Gastroesophageal sphincter (tissue), 3 donors: ENCODE results near the gene GTF3C1.

Experiments
- EP300 ChIP-seq: sonication (generic); formaldehyde crosslinking; IDR thresholded peaks from one replicate; pipeline ENCODE4 v1.6.1; 2017; ENCODE audit warnings: antibody characterized with exemption, mild to moderate bottlenecking
- TF ChIP-seq, protein P1 (sequence below), 4 experiments: fragments of 200-600 bp in 2 of 4; fragments of 450-650 bp in 2 of 4; sonication (generic) in 1 of 4; IDR thresholded peaks; one replicate each; pipeline ENCODE4 v1.5.1; 2017 to 2019; ENCODE audit warnings: antibody characterized with exemption in 4 of 4, mild to moderate bottlenecking in 2 of 4, moderate library complexity in 2 of 4

DNA sequence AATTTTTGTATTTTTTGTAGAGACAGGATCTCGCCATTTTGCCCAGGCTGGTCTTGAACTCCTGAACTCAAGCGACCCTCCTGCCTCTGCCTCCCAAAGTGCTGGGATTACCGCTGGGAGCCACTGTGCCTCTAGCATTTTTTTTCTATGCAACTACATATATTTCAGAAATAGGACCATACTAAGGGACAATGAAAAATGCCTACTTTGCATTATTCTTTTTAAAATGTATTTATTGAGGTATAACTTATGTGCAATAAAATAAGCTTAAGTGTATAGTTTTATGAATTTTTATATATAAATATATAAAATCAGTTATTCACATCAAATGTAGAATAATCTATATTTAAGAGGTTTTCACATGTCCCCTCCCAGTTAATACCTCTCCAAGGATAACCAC lies 38.3 kb upstream of the GTF3C1 start:
- TF ChIP-seq, protein P1, sequence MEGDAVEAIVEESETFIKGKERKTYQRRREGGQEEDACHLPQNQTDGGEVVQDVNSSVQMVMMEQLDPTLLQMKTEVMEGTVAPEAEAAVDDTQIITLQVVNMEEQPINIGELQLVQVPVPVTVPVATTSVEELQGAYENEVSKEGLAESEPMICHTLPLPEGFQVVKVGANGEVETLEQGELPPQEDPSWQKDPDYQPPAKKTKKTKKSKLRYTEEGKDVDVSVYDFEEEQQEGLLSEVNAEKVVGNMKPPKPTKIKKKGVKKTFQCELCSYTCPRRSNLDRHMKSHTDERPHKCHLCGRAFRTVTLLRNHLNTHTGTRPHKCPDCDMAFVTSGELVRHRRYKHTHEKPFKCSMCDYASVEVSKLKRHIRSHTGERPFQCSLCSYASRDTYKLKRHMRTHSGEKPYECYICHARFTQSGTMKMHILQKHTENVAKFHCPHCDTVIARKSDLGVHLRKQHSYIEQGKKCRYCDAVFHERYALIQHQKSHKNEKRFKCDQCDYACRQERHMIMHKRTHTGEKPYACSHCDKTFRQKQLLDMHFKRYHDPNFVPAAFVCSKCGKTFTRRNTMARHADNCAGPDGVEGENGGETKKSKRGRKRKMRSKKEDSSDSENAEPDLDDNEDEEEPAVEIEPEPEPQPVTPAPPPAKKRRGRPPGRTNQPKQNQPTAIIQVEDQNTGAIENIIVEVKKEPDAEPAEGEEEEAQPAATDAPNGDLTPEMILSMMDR (IDR thresholded peaks at IDR 0.05): no peak
- no peak for TF ChIP-seq EP300
